PC-9 (cell line): ENCODE results near the gene CCNB1.
"Not testable (repeated sequence)": the region's sequence is repeated elsewhere in the genome, so short reads cannot be mapped to it uniquely, and the experiment has no call there.

Source experiments
- CTCF ChIP-seq: fragments of 200-600 bp; sonication (generic); conservative IDR thresholded peaks from 2 replicates; pipeline ENCODE4 v1.6.1; 2017; ENCODE audit warnings: mixed run types, antibody characterized with exemption, mild to moderate bottlenecking, moderate library complexity
- EZH2 ChIP-seq: fragments of 200-600 bp; sonication (generic); IDR thresholded peaks from 2 replicates; pipeline ENCODE4 v1.8.0; 2017; ENCODE audit warnings: antibody characterized with exemption, low read depth

GRCh38 chr5:69220371-69220770 is 53.4 kb downstream of the CCNB1 start:
- not testable (repeated sequence) for TF ChIP-seq CTCF, EZH2
